HG03139 (cell line): ENCODE measurements around the gene ZCCHC14.
"Not testable (repeated sequence)": the region's sequence is repeated elsewhere in the genome, so short reads cannot be mapped to it uniquely, and the experiment has no call there.

Experiments
- ATAC-seq: cut with Tn5 transposase; IDR thresholded peaks from one replicate; pipeline ENCODE4 v1.9.1; 2021; ENCODE audit not compliant: unreplicated experiment

The ZCCHC14 gene

GRCh38 chr16:87388818-87389134, 104.0 kb downstream of the ZCCHC14 start:
- no peak for ATAC-seq

DNA sequence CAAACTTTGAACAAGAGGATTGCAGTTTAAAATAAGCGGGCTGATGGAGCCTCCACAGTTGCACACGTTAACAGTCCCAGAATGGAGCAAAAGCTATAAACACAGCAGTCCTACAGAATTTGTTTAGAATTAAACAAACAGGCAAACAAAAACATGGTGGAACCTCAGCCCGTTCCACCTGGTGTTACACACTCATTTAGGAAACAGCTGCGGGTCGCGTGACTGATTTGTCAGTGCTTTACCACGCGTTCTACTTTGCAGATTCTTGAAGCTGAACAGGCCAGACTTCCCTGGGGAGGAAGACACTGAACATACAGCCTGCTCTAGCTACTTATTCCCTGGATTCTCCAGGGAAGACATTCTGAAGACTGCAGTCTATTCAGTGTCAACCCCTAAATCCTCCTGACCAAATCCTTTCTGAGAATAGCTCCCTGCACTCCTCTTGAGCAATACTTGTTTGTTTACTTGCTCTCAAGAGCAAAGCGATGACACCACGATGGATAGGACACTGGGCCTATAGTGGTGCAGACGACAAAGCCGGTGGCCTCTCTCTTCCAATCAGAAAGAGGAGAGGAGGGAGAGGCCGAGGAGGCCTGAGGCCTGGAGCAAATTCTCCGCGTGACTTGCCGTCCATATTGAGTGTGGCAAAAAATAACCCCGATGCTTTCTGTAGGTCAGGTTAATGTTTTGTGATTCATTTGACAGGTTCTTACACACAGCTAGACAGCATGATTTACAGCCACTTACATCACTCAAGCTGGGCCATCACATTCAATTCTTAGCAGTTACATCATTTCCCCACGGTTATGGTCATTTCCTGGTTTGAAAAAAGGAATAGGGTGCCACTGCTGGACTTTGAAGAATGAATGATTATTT, 104.6 kb downstream of the ZCCHC14 start:
- ATAC-seq, result peak; percentile 42

- ATAC-seq, result not testable (repeated sequence)
Measured at GRCh38 chr16:87384875-87385167, 108.0 kb downstream of the ZCCHC14 start.

GRCh38 chr16:87384162-87384874, 108.5 kb downstream of the ZCCHC14 start:
- ATAC-seq, result no peak

DNA sequence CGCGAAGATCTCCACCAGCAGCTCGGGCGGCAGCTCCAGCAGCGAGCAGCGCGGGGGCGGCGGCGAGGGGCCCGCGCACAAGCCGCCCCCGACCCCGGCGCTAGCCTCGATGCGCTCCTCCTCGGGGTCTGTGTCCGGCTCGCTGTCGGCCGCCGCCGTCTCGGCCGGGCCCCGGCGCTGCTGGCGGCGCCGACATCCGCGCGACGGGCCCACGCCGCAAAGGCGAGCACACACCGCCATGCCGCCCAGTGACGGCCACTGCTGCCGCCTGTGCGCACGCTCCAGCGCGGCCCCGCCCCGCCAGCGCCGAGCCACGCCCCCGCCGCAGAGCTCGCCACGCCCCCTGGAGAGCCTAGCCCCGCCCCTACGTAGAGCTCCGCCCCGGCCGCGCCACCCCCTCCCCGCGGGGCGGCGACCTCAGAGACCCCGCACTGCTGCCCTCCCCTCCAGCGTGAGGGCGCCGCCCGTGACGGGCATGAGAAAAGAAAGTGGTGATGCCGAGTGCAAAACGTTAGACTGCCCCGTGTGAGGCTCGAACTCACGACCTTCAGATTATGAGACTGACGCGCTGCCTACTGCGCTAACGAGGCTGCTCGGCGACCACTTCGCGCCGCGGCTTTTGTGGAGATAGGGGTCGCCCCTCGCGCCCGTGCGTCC, 109.2 kb downstream of the ZCCHC14 start, which contains the start of gene FBXO31:
FBXO31 (minus strand) TSS at position 272 of the 657 bp plus-strand sequence; CDS start at position 240, 32 bp downstream.
- peak; percentile 35 for ATAC-seq

DNA sequence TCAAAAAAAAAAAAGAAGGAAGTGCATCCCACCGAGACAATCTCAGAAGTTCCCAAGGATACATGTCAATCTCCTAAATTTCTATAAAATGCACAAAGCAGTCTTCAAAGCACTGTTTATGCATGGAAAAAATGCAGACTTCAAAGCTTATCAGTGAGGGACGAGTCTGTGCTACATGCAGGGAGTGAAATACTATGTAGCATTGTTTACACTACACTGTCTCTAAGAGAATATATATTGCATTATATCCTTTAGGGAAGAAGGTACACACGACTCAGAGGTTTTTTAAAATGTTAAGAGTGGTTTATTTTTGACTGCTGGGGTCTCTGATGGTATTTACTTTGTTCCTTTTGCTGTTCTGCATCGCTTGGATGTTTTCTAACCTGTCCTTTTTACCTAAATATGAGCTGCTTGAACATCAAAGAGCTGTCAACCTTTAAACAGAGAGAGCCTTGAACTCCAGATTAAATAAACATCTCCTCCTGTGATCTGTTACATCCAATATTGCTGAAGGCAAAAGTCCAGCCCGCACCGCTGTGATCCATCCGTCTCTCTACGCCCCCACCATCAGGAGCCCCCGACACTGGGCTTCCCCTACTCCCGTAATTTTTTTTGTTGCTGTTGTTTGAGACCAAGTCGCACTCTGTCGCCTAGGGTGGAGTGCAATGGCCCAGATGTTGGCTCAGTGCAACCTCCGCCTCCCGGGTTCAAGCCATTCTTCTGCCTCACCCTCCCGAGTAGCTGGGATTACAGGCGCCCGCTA, 110.6 kb downstream of the ZCCHC14 start:
- no peak for ATAC-seq

DNA sequence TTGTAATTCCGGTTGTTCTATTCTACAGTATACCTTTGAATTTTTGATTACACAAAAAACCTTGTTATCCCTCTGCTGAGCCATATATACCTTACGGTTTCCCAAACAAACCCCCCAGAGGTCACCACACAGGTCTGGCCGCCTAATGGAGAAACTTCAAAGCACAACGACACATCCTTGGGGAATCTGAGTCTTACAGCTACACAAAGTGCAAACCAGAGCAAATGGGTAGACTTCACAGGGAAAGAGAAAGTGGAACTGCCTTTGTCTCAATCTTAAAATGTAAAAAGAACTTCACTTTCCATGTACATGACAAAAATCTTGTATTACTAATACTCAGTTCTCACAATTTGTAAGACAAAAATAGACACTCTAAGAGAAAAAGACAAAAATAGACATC, 111.9 kb downstream of the ZCCHC14 start:
- ATAC-seq, result no peak

GRCh38 chr16:87380403-87380802, 112.4 kb downstream of the ZCCHC14 start:
- no peak for ATAC-seq

DNA sequence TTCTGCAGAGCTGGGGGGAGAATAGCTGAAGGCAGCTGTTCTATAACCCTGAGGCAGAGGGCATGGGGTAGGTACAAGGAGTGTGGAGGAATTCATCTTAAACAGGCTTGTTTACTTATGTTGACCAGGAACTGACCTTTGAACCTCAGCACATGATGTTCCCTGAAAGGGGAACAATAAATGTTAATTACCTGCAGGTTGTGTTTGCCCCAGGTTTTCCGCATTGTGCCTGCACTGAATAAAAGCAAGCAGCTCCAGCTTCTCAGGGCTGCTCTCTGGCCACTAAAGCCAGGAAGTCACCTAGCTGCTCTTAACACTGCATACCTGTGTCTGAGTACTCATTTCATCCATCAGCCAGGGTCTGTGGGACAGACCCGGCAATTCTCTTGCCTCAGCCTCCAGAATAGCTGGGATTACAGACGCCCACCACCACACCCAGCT, 113.5 kb downstream of the ZCCHC14 start:
- ATAC-seq, result not testable (repeated sequence)

DNA sequence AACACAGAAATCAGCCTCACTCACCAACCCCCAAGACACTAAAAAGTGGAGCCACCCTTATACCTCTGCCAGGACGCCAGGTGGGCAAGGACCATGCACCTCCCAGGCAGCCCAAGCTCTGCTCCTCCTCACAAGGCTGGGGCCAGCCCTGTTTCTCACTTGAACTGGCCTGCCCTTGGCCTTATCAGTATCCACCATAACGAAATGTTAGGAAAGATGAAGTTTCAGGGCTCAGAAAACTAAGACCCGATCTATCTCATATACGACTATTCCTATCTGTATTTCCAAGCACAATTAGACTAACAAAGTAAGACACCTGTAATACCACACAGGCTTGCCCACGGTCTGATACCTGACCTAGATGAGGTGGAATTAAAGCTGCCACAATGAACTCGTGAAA, 116.2 kb downstream of the ZCCHC14 start:
- no peak for ATAC-seq

- ATAC-seq, result no peak
Measured at GRCh38 chr16:87375426-87376135, 117.2 kb downstream of the ZCCHC14 start.

GRCh38 chr16:87374313-87374712, 118.5 kb downstream of the ZCCHC14 start:
- ATAC-seq, result no peak

DNA sequence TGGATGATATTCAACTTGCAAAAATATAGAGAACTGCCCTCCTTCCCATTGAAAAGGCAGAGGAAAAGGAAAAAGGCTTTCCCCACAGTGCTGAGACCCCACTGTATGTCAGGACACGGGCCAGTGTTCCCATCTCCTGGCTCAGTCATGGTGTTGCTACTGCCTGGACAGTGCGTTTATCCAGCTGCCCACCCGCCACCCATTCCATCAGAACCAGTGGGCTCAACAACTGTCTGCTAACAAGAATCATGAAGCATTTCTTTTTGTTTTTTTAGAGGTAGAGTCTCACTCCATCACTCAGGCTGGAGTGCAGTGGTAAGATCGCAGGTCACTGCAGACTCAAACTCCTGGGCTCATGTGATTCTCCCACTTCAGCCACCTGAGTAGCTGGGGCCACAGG, 120.5 kb downstream of the ZCCHC14 start:
- ATAC-seq, result no peak

- no peak for ATAC-seq
Measured at GRCh38 chr16:87371261-87371866, 121.5 kb downstream of the ZCCHC14 start.

- no peak for ATAC-seq
Measured at GRCh38 chr16:87369796-87370719, 122.8 kb downstream of the ZCCHC14 start.

GRCh38 chr16:87369117-87369765, 123.6 kb downstream of the ZCCHC14 start:
- ATAC-seq, result no peak

DNA sequence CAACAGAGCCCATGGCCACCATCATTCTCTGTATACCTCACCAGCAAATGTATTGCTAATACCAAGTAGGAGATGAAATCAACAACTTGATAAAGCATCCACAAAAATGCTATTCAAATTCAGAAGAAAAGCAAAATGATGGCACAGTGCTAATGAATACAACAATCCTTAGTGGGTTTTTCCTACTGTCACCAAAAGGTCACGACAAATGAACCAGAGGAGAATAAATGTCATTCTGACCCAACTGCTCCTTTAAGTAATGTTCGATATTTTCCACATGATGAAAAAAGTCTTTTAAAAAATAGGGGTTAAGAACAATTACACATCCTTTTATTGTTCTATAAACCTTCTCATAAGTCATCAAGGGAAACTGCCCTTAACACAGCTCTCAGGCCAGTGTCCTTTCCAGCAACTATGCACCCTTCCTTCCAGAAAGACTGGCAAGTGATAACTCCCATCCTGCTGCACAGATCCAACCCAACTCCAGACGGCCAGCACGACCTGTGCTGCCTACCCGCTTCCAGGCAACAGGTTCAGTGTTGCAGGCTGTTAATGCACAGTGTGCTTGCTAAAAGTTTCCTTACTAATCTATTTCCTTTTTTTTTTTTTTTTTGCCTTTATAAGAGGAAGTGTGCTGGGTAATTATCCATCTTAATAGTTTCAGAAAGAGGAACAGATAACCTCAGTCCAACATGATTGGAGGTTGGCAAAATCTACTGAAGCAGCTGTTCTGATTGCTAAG, 124.6 kb downstream of the ZCCHC14 start:
- no peak for ATAC-seq

- ATAC-seq, result no peak
Measured at GRCh38 chr16:87367529-87367928, 125.3 kb downstream of the ZCCHC14 start.
